Stimulated activated CD4-positive, alpha-beta T cell treated with anti-CD3 and anti-CD28 coated beads, Interleukin-4, amount 100 ng/mL, for 48 hours (primary cell): ENCODE data around the gene THOC2.
"Not testable (repeated sequence)": the region's sequence is repeated elsewhere in the genome, so short reads cannot be mapped to it uniquely, and the experiment has no call there.

Experiments used
- DNase-seq, 2 donors: peaks; one replicate each; pipeline ENCODE4 v3.0.0-alpha.2; 2020; ENCODE audit warnings: low read depth in 2 of 2

The THOC2 gene

DNA sequence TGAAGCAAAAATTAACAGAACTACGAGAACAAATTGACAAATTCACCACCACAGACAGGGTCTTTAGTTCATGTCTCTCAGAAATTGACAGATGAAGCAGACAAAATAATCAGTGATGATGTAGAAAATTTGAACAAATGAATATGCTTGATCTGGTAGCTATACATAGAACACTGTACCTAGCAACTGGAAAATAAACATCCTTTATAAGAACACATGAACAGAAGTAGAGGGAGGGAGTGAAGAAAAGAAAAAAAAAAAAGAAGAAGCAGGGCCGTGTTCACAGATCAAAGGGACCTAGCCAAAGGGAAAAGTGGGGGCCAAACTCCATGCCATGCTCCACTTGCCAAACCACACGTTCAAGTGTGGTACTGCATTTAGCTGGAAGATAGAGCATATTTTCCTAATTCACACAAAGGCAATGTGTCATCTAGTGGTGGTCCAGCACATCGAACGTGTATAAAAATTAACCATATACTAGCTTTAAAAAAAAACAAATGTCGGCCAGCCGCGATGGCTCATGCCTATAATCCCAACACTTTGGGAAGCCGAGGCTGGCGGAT, 5.6 kb upstream of the THOC2 start:
- no peak for DNase-seq

DNA sequence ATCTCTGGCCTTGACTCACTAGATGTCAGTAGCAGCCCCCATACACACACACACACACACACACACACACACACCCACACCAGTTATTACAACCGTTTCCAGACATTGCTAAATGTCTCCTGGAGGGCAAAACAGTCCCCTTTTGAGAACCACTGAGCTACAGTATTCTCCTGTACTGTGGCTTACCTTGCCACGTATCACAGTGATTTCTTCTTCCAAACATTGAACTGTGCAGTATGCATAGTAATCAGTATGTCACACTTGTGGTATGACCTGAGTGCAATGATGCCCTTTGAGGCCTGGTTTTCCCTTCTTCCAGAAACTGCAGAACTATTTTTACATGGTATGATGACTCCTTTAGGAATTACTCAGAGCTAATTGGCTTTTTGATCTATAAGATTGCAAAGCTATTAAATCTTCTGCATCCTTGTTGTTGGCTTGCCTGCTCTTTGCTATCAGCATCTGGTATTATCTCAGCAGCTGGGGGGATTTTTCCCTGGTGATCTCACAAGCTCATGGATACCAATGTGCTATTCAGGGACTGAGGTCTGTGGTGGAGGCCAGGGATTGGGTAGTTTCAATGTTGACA, 3.6 kb upstream of the THOC2 start:
- DNase-seq: no peak

DNA sequence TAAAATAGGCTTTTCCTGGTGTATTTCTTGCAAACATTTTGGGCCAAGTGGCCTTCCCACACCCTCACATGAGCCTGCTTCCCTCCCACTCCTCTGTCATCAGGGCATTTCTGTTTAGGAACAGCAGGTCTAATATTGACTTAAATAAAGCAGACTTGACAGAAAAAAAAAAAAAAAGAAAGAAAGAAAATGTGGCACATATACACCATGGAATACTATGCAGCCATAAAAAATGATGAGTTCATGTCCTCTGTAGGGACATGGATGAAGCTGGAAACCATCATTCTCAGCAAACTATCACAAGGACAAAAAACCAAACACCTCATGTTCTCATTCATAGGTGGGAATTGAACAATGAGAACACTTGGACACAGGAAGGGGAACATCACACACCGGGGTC, 2.3 kb upstream of the THOC2 start:
- not testable (repeated sequence) for DNase-seq

DNA sequence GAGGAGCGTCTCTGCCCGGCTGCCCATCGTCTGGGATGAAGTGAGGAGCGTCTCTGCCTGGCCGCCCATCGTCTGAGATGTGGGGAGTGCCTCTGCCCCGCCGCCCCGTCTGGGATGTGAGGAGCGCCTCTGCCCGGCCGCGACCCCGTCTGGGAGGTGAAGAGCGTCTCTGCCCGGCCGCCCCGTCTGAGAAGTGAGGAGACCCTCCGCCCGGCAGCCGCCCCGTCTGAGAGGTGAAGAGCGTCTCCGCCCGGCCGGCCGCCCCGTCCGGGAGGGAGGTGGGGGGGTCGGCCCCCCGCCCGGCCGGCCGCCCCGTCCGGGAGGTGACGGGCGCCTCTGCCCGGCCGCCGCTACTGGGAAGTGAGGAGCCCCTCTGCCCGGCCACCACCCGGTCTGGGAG, 1.2 kb upstream of the THOC2 start:
- DNase-seq: not testable (repeated sequence)

DNA sequence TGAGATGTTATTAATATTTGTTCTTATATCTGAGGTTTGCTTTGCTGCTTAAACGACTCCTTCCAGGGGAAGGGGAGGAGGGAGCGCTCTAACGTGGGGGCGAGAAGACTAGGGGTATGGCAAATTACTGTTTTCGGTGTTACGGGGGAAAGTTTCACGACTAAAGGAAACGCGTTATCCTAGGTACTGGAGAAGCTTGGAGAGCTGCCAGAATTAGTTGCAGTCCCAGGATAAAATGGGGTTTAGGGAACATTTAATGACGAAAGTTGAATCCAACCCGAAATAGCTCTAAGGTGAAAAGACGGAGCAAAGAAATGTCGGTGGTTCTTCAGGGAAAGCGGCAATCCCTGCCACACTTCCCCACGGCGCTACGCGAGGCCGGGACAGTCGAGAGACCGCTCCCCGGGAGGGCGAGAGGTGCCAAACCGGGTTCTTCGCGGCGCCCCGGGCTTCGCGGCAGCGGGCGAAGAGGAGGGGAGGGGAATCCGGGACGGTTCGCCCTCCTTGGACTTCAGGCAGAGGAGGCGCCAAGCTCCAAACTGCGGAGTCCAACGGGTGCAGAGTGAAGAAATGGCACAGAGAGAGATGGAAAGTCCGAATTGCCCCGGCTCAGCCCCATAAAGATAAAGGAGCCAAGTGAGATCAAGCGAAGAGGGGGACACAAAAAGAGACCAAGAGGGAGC, 724 bp downstream of the THOC2 start:
- DNase-seq: no peak

DNA sequence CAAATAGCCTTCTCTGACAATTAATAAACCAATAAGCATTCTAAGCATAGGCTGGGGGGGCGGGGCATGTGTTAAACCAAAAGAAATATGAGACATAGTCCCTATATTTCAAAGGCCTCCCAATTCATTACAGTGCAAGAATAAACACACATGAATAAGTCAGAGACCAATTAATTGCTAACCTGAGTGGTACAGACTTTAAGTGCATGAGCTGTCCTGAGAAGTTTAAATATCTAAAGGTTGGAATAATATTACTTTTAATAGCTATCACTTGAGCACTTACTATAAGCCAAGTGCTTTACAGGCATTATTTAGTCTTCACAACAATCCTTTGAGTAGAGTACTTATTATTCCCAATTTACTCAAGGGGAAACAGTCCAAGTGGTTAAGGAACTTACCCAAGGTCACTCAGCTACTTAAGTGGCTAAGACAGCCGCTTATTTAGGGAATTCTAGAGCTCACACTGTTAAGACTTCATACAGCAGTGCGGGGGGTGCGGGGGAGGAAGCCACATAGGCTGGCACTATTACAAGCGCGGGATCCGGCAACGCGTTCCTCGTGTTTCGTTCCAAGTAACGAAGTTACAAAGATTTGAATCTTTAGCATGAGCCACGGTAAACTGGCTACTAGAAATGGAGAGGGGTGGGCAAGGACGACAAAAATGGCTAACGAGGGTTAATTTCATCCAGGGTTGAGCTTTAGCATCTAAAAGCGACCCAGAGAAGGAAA, 1.4 kb downstream of the THOC2 start:
- DNase-seq: peak in 1 of 2 donors; percentile 2

DNA sequence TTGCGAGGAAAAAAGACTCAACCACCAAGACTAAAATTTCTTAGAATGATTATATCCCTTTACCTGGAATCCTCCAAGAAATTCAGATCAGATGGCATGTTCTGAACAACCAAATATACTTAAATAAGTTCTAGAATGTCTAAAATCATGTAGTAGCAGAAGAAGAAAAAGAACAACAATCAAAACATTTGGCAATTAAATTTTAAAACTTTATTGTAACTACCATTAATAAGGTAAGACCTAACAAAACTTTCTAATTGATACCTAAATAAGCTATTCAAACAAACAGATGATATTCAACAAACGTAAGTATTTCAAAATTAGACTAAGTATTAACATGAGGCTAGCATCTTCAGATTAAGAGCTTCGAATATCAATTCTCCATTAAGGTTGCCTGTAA, 4.3 kb downstream of the THOC2 start:
- no peak for DNase-seq

DNA sequence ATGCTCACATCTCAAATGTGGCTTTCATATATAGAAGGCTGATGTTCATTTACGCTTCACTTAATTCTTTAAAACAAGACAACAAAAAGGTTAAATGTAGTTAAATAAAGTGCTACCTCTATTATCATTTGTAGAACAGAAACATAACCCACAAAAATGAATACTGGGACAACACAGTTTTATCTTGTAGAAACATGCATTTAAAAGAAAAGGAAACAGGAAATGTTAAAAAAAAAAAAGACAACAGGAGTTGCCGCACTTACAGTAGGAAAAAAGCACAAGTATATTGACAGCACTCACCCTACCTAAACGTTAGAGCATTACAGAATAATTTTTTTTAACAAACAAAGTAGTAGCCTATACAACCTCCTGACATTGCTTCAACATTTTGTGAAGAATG, 4.8 kb downstream of the THOC2 start:
- DNase-seq: no peak

DNA sequence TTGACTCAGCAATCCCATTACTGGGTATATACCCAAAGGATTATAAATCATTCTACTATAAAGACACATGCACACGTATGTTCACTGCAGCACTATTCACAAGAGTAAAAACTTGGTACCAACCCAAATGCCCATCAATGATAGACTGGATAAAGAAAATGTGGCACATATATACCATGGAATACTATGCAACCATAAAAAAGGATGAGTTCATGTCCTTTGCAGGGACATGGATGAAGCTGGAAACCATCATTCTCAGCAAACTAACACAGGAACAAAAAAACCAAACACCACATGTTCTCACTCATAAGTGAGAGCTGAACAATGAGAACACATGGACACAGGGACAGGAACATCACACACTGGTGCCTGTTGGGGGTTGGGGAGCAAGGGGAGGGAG, 10.7 kb downstream of the THOC2 start:
- DNase-seq: not testable (repeated sequence)

DNA sequence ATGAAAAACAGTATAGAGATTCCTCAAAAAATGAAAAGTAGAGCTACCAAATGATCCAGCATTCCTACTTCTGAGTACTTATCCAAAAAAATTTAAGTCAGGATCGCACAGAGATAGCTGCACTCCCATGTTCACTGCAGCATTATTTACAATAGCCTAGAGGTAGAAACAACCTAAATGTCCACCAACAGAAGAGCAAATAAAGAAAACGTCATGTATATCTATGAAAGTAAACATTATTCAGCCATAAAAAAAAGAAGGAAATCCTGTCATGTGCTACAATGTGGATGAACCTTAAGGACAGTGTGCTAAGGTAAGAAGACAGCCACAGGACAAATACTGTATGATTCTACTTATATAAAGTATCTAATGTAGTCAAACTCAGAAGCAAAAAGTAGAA, 12.4 kb downstream of the THOC2 start:
- no peak for DNase-seq

DNA sequence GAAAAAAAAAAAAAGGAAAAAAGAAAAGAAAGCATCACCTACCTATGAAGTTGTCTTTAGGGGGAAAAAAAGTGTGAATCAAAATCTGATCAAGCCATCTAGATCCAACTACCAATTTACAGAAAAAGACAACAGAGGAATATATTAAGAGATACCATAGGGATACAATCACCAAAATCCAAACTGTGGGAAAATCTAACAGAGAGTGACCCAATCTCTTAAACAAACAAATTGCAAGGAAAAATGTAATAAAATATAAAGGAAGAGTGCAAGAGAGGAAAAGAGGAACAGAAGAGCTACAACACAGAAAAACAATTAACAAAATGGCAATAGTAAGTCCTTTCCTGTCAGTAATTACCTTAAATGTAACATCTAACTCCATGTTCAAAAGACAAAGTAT, 19.0 kb downstream of the THOC2 start:
- DNase-seq: no peak

DNA sequence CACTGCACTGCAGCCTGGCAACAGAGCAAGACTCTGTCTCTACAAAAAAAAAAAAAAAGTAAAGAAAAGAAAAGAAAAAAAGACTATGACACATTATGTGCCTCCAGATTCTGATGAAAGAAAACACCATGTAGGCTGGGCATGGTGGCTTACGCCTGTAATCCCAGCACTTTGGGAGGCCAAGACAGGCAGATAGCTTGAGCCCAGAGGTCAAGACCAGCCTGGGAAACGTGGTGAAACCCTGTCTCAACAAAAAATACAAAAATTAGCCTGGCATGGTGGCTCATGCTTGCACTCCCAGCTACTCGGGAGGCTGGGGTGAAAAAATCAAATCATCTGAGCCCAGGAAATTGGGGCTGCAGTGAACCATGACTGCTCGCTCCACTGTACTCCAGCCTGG, 19.4 kb downstream of the THOC2 start:
- no peak for DNase-seq

DNA sequence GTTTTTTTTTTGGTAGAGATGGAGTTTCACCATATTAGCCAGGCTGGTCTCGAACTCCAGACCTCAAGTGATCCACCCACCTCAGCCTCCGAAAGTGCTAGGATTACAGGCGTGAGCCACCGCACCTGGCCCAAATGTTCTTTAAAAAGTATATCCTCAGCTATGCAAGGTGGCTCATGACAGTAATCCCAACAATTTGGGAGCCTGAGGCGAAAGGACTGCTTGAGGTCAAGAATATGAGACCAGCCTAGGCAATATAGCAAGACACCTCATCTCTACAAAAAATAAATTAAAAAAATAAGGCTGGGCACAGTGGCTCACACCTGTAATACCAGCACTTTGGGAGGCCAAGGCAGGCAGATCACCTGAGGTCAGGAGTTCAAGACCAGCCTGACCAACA, 21.7 kb downstream of the THOC2 start:
- DNase-seq: not testable (repeated sequence)

DNA sequence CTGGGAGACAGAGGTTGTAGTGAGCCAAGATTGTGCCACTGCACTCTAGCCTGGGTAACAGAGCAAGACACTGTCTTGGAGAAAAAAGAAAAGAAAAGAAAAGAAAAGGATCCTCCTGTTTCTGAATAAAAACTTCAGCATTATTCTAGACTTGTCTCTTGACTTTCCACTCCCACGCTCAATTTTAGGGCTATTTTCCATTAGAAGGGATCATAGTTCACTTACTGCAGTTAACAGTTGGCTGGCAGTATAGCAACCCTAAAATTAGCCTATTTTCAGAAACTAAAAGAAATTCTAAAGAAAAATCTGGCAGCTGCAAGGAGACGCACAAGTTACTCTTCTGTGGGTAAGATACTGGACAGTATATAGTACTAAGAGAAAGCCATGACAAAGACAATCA, 28.1 kb downstream of the THOC2 start:
- DNase-seq: no peak

DNA sequence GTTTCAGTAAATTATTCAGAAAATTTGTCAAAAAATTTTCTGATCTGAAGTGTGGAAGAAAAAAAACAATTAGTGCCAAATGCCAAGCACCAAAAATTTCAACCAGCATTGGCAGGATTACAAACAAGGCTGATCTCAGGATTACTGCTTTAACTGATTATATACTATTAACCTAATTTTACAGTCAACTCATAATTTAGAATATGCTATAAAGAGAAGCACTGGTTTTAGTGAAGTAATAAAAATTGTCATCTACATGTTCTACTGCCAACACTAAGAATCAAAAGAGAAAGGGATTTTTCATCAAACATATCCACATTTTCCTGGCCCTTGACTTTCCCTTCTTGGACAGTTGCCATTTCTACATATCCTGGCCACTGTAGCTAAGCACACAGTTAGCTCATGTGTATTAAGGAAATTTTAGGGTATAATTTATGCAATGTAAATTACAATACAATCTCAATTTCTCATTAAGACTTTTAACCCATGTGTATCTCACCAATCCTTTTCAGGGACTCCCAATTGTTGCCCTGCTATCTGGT, 33.8 kb downstream of the THOC2 start:
- DNase-seq: no peak

DNA sequence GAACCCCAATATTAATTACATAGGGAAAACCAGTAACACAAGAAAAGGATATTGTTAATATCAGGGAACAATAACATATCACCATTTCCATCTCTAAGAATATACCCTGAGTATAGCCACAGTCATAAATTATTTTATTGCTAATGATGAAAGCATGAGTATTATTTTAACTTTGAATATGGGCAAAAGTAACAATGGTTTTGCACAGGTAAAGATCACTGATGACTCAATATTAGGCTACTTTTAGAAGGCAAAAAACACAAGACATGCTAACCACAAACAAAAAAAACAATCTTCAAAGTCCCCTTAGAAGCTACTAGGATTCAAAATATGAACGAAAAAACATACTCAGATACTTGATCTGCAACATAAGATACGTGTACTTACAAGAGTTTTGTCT, 36.5 kb downstream of the THOC2 start:
- DNase-seq: no peak

DNA sequence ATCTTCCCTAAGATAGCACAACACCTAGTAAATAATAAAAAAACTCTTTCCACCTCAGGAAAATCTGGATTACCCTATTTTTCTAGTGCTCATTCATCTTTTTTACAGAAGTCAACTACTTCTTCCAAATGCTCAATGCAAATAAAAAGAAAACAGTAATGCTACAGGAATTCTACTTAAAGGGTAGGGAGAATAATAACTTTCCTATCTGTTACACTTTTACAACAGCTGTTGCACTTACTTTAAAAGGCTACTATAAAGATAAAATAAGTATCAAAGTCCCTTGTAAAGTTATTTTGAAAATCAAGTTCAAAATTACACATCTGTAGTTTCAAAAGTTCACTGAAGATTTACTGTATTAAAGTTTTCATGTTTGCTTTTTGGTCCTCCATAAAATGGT, 37.6 kb downstream of the THOC2 start:
- DNase-seq: no peak

DNA sequence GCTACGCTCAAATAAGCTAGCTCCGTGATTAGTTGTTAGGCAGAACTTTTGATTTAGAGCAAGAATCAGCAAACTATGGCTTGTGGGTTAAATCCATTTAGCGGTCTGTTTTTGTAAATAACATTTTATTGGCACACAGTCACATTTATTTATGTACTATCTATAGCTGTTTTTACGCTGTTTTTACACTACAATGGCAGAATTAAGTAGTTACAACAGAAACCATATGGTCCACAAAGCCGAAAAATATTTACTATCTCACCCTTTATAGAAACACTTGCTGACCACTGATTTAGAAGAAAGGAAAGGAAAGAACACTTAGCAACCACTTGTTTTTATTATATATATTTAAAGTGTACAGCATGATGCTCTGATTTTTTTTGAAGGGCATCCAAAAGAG, 41.1 kb downstream of the THOC2 start:
- DNase-seq: no peak

DNA sequence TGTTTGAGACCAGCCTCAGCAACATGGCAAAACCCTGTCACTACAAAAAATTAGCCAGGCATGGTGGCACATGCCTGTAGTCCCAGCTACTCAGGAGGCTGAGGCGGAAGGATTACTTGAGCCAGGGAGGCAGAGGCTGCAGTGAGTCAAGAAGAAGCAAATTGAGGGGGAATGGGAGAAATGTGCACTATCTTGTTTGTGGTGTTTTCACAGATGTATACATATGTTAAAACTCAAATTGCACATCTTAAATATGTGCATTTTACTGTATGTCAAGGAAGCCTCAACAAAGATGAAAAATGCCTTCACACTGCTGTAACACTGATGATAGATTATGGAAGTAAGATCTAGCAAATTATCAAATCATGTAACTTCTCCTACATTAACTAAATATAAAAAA, 44.3 kb downstream of the THOC2 start:
- DNase-seq: no peak

DNA sequence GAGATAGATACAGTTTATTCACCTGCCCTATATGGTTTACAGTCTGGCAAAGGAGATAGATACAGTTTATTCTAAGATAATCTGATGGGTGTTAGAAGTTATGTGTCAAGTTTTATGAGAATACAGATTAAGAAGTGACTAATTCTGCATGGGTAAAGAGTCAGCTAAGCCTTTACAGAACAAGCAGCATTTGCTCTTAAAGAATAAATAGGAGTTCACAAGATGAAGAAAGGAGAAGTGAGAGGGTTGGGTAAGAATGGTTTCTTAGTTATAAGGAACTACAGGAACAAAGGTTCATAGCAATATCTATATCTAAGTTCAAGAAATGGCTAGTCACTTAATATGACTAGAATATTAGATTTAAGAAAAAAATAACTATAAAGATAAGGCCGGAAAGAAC, 47.6 kb downstream of the THOC2 start:
- no peak for DNase-seq

DNA sequence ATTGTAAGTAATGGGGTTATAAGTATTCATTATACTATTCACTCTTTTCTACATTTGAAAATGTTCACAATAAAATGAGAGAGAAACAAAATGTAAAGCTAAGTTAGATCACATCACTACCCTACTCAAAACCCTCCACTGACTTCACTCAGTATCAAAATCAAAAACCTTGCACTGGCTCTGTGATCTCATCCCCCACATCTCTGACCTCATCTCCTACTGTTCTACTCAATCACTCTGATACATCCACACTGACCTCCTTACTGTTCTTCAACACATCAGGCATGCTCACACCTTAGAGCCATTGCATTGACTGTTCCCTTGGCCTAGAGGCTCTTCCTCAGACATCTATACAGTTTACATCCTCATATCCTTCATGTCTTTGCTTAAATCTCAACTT, 50.7 kb downstream of the THOC2 start:
- no peak for DNase-seq

DNA sequence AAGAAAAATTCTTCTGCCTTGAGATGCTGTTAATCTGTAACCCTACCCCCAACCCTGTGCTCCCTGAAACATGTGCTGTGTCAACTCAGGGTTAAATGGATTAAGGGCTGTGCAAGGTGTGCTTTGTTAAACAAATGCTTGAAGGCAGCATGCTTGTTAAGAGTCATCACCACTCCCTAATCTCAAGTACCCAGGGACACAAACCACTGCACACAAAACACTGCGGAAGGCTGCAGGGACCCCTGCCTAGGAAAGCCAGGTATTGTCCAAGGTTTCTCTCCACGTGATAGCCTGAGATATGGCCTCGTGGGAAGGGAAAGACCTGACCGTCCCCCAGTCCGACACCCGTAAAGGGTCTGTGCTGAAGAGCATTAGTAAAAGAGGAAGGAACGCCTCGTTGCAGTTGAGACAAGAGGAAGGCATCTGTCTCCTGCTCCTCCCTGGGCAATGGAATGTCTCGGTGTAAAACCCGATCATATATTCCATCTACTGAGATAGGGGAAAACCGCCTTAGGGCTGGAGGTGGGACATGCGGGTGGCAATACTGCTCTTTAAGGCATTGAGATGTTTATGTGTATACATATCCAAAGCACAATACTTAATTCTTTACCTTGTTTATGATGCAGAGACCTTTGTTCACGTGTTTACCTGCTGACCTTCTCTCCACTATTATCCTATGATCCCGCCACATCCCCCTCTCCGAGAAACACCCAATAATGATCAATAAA, 53.0 kb downstream of the THOC2 start:
- DNase-seq: not testable (repeated sequence)
